GM18520 (cell line): ENCODE results near the gene HACL1.
"Not testable (repeated sequence)": the region's sequence is repeated elsewhere in the genome, so short reads cannot be mapped to it uniquely, and the experiment has no call there.

ENCODE experiments used
- ATAC-seq: cut with Tn5 transposase; IDR thresholded peaks from one replicate; pipeline ENCODE4 v1.9.1; 2021; ENCODE audit not compliant: unreplicated experiment

The HACL1 gene

DNA sequence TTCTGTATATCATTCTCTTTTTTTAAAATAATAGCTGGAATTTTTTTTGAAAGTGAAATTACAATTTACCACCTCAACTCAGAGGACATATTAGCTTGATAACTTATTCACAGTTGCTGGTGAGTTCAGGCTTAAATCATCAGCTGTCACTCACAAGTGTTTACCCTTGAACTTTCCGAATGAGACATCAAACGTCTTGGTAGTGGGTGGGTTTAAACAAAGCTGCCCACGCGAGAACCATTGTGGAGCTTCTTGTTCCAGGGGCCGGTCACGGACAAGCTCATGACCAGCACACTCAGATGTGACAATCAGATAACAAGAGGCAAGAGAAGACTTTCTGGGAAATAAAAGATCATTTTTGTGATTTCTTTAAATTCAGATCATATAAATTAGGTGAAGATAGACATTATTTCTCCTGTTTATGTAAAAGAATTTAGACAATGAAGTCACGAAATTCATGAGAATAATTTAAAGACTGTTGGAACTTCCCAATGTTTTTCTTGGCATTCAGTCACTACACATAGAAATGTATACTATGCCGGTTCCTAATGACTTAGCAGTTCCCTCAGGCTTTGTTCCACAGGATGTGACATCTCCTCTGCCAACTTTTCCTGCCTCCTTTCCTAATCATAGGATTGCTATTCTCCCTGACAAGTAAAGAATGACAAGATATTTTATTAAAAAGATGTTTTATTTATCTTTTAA lies 29.4 kb upstream of the HACL1 start:
- ATAC-seq, result no peak

DNA sequence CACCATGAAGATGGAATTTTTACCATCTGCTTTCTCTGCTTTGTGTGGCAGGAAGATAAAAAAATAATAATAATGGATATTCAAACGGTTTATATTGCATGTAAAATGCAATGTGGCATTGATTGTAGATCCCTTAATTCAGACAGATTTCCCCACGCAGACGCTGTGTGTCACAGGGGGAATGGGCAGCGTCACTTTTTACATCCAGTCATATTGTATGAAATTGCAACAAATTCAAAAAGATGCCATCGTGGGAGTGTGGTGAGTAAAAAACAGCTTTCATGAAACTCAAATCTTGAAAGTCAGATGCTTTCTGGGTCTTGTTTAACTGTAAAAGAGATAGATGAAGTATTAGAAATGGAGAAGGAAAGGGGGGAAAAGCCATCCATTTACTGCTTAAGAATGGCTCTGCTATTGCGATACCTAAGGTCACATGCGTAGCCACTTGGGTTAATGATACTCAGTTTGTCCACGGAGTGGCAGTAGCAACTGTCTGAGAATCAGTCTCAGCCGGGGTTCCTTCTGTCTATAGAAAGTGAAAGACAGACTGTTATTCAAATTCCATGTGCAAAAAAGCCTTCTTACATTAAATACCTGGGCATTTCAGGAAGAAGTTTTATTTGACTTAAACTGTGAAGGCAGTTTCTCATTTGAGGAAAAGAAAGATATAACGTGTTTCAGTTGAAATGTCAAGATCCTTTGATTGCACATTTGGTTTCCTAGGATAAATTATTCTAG lies 28.7 kb upstream of the HACL1 start:
- ATAC-seq, result peak; percentile 92

DNA sequence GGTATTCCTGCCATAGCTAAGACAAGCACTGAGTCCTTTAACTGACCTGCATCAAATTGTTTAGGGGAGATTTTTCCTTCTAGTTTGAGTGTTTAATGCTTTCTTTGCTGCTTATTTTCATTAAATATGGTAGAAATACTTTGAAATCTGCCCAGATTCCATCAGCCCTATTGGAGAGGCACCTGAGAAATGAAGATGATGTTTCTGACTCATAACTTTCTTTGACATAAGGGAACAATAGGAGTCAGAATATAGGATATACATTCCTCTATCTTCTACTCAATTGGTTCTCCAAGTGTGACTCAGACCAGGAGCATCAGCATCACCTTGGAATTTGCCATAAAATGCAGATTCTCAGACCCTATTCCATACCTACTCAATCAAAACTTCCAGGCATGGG lies 27.6 kb upstream of the HACL1 start:
- ATAC-seq, result no peak

DNA sequence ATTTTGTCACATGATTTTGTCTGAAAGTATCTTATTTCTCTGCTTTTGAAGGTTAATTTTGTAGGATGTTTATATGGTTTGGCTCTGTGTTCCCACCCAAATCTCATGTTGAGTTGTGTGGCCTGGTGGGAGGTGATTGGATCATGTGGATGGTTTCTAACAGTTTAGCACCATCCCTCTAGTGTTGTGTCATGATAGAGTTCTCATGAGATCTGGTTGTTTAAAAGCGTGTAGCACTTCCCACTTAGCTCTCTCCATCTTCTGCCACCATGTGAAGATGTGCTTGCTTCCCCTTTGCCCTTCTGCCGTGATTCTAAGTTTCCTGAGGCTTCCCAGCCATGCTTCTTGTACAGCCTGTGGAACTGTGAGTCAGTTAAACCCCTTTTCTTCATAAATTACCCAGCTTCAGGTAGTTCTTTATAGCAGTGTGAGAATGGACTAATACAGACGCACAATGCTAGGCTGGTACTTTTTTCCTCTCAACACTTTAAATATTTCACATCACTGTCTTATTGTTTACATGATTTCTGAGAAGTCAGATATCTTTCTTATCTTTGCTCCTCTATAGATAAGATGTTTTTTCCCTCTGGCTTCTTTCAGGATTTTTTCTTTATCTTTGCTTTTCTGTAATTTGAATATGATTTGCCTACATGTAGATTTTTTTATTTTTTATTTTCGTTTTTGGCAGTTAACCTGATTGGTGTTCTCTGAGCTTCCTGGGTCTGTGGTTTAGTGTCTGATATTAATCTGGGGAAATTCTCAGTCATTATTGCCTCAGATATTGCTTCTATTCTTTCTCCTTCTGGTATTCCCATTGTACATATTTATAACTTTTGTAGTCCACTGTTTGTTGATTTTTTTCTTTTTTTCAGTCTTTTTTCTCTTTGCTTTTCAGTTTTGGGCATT lies 22.4 kb upstream of the HACL1 start:
- no peak for ATAC-seq

DNA sequence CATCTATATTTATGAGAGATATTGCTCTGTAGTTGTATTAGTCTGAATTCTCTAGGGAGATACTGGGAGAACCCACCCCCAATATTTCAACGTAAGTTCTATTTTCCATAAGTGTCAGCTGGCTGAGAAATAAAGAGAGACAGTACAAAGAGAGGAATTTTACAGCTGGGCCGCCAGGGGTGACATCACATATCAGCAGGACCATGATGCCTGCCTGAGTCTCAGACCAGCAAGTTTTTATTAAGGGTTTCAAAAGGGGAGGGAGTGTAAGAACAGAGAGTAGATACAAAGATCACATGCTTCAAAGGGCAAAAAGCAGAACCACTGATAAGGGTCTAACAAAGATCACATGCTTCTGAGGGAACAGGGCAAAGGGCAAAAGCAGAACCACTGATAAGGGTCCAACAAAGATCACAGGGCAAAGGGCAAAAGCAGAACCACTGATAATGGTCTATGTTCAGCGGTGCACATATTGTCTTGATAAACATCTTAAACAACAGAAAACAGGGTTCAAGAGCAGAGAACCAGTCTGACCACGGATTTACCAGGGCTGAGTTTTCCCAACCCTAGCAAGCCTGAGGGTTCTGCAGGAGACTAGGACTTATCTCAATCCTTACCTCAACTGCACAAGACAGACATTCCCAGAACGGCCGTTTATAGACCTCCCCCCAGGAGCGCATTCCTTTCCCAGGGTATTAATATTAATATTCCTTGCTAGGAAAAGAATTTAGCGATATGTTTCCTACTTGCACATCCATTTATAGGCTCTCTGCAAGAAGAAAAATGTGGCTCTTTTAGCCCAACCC lies 18.5 kb upstream of the HACL1 start:
- not testable (repeated sequence) for ATAC-seq

DNA sequence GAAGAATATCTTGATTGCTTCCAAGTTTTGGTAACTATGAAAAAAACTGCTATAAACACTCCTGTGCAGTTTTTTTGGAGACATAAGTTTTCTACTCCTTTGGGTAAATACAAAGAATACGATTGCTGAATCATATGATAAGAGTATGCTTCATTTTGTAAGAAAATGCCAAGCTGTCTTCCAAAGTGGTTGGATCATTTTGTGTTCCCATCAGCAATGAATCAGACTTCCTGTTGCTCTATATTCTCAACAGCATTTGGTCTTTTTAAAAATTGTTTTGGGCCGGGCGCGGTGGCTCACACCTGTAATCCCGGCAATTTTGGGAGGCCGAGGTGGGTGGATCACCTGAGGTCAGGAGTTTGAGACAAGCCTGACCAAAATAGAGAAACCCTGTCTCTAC lies 14.7 kb upstream of the HACL1 start:
- no peak for ATAC-seq

DNA sequence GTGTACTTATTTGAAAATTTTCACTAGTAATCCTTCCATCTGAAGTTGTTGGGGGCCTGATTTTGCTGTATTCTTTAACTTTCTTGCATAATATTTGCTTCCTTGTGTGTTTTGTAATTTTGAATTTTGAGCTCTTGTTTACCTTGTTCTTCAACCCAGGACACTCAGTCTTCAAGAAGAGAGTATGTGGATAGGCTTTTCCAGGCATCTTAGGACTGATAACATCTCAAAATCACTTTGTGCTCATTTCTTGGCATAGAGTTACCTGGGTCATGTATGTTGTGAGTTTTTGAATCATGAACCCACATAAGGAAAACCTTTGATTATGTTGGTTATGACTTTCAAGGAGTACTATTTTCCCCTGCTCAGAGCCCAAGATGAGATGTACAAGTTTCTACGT lies 13.6 kb upstream of the HACL1 start:
- no peak for ATAC-seq

DNA sequence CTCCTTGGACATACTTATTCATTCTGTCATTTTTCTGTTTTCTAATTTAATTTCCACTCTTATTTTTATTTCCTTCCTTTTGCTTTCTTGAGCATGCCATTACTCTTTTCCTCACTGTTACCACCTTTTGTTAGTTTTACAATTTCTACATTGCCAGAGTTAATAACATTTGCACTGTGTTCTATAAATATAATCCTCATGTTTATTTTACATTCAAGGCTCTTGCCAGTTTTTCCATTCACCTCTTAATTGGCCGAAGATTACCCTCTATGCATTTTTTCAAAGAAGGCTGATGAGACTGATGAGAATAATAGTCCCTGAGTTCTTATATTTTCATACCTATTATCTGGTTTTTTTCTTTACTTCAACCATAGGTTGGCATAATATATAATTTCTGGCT lies 10.6 kb upstream of the HACL1 start:
- no peak for ATAC-seq

DNA sequence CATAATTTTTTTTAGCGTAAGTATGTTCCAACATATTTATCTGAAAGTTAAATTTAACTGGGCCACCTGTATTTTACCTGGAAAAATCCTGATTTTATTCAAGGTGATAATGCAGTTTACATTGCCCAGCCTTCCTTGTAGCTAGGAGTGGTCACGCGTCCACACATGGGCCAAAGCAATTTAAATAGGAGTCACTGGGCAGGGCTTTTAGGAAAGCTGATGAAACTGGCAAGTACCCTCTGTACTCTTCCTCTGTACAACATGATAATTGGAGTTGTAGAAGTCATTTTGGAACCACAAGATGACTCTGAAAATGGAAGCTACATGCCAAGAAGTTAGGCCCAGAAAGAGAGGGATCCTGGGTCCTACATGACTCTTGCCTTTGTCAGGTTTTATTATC lies 9.6 kb upstream of the HACL1 start:
- no peak for ATAC-seq

DNA sequence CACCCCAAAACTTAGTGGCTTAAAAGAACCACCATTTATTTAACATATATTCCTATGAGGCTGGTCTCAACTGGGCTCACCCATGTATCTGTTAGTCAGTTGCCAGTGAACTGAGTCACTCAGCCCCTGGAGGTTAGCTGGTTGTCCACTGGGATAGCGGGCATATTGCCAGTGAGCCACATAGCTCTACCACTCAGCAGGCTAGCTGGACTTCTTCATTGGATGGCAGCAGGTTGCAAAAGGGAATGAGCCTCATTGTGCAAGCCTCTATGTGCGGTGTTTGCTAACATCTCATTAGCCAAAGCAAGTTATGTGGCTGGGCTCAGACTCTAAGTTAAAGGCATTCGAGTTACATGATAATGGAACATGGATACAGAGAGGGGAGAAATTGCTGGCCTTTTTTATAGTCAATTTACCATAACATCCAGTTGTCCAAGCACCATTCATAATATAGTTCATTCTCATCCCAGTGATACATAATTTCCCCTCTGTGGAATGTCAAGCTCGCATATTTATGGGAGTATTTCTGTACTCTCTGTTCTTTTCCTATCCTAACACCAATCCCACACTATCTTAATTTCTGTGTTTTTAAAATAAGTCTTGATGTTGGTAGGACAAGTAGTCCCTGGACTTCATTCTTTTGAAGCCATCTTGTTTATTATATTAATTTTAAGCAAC lies 8.9 kb upstream of the HACL1 start:
- no peak for ATAC-seq

DNA sequence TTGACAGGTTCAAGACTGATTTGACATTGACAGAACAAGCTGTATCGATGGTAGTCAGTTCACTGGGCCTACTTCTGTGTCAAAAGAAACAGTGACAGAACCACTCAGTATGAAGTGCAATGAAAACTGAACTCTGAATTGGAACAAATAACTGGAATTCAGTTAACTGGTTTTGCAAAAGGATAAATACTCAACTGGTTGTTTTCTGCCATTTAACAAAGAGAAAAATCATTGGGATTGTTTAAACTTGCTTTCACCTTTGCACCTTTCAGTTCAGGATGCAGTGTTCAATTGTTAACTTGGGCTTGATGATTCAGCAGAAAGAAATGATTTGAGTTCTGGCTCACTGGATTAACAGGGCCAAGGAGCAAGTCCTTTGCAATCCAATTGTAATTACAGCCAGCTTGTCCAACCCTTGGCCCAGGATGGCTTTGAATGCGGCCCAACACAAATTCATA lies 5.1 kb upstream of the HACL1 start:
- no peak for ATAC-seq

DNA sequence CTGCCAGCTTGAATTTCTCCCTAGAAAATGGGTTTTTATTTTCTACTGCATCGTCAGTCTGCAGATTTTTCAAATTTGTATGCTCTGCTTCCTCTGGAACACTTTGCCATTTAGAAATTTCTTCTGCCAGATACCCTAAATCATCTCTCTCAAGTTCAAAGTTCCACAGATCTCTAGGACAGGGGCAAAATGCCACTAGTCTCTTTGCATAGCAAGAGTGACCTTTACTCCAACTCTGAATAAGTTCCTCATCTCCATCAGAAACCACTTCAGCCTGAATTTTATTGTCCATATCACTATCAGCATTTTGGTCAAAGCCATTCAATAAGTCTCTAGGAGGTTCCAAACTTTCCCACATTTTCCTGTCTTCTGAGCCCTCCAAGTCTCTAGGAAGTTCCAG lies 3.2 kb upstream of the HACL1 start:
- ATAC-seq, result not testable (repeated sequence)

DNA sequence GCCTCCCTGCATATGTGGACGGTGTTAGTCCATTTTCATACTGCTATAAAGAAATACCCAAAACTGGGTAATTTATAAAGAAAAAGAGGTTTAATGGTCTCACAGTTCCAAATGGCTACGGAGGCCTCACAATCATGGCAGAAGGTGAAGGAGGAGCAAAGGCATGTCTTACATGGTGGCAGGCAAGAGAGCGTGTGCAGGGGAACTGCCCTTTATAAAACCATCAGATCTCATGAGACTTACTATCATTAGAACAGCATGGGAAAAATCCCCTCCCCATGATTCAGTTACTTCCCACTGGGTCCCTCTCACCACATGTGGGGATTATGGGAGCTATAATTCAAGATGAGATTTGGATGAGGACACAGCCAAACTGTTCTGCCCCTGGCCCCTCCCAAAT lies 1.4 kb upstream of the HACL1 start:
- ATAC-seq, result not testable (repeated sequence)

DNA sequence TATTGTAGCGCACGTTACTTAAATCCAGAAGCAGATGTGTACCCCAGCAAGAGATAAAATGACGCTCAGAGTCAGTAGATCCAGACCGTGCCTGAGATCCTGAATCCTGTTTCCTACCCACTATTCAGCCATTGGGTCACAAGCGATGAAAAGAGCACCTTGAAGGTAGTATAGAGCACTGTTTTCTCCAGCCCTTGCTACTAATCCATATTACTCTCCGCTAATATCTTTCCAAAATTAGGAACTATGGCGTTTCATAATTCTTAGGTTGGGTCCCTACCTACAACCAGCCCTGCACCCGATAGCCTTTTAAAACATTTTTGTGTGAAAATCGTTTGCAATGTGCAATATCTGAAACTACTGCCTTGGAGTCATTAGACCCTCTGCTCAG lies 772 bp upstream of the HACL1 start:
- peak; percentile 2 for ATAC-seq

DNA sequence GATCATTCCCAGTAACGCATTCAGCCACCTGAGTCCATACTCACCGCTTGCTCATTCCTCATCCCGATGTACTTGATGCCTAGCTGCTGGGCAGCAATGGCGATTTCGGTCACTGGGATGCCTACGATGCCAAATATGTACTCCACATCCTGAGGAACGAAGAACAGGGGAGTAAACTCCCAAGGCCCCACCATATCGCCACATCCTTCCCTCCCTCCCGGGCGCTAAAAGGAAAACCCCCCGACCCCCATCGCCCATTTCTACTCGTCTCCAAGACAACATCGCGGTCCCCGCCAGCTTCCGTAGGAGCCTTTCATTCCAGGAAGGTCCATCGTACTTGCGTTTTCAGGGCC lies 347 bp downstream of the HACL1 start:
- no peak for ATAC-seq

DNA sequence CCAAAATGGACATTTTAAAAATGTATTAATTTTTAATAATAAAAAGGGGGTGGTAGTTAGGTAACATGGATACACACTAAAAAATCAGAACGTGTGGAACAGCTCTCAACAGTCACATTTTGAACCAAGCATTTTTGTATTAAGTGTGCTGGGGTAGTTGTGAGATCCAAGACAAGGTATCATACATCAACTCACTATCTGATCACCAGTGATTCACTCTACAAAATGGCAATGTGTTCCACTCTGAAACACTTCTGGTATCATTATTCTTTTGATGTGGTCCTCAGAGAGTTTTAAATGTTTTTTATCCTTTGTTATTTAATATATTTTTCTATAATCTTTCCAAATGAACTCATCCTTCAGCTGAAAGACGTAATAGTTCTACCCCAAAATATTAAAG lies 5.4 kb downstream of the HACL1 start:
- ATAC-seq, result no peak

DNA sequence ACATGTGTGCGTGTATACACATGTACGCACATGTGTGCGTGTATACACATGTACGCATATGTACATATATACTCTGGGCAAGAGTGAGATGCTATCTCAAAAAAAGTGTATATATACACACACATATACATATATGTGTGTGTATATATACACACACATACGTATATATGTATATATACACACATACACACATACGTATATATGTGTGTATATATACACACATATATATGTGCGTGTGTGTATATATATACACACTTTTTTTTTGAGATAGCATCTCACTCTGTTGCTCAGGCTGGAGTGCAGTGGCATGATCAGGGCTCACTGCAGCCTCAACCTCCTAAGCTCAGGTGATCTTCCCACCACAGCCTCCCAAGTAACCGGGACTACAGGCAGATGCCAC lies 8.4 kb downstream of the HACL1 start:
- no peak for ATAC-seq

DNA sequence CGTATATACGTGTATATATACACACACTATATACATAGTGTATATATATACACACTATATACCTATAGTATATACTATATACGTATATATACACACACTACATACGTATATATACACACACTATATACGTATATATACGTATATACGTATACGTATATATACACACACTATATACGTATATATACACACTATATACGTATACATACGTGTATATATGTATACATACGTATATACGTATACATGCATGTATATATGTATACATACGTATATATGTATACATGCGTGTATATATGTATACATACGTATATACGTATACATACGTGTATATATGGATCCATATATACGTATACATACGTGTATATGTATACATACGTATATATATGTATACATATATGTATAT lies 9.4 kb downstream of the HACL1 start:
- no peak for ATAC-seq

DNA sequence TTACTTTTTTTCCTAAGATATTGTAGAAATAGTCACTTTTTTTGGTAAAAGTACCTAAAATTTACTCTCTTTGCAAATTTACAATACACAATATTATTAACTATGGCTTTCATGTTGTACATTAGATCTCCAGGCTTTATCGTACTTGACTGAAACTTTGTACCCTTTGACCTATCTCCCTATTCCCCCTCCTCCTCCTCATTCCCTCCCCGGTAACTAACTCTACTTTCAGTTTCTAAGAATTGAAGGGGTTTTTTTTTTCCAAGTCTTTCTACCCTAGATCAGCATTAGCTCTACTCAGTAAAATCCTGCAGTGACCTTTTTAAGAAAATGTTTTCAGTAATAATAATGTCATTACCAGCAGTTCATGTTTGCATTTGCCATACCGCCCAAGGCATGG lies 10.1 kb downstream of the HACL1 start:
- no peak for ATAC-seq

DNA sequence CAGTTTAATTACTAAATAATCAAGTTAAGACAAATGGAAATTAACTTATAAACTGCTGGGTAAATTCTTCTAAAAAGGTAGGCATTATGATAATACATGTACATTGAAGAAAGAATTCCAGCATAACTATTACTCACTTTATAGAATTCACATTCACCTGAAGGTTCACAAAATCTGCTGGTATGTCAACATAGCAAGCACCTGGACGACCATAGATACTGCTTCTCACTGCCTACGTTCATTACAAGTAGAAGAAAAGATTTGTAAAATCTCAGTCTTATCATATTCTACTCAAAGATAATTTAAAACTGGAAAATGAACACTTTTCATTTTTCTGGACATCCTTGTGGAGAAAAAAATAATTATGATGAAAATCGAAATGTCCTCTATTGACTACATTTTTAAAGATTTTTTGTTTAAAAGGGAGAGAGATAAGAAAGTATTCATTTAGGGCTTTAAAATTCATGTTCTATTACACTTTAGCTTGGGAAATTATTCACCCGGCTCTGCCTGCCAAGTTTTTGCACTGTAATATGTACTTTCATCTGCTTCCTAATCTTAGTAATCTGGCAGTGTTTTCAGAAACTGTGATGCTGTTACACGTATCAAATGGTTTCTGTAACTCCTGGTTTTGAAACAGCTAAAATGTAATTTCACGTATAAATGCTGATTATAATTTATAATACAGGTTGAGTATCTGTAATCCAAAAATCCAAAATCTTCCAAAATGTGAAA lies 16.1 kb downstream of the HACL1 start:
- ATAC-seq, result no peak
